HCT116 (cell line): ENCODE measurements around the gene GOLGA6L7.

ENCODE experiments used
- EGR1 ChIP-seq: IDR thresholded peaks from 2 replicates; pipeline ENCODE4 v1.6.1; 2012; ENCODE audit warnings: low read depth
- EZH2 ChIP-seq: fragments of 200-600 bp; sonication (generic); IDR thresholded peaks from 2 replicates; pipeline ENCODE4 v1.6.1; 2017; ENCODE audit warnings: antibody characterized with exemption, mixed run types
- POLR2A ChIP-seq: IDR thresholded peaks from 2 replicates; pipeline ENCODE4 v1.7.0; 2011; ENCODE audit warnings: borderline replicate concordance; ENCODE audit not compliant: insufficient read depth, insufficient read length; ENCODE audit errors: extremely low read depth
- TF ChIP-seq, protein P1 (sequence below), 3 experiments: fragments of 200-600 bp in 1 of 3; sonication (generic) in 1 of 3; IDR thresholded peaks in 2 of 3; conservative IDR thresholded peaks in 1 of 3; 2 replicates each; pipeline ENCODE4 v1.5.1; 2012 to 2017; ENCODE audit warnings: low read depth in 2 of 3, low read length in 2 of 3, antibody characterized with exemption in 1 of 3, borderline replicate concordance in 1 of 3, control low read depth in 1 of 3, mild to moderate bottlenecking in 1 of 3, mixed read lengths in 1 of 3, mixed run types in 1 of 3, moderate library complexity in 1 of 3; ENCODE audit not compliant: insufficient read depth in 1 of 3
- TF ChIP-seq, protein P2 (sequence below): IDR thresholded peaks from 2 replicates; pipeline ENCODE4 v1.6.1; 2012; ENCODE audit warnings: low read depth

DNA sequence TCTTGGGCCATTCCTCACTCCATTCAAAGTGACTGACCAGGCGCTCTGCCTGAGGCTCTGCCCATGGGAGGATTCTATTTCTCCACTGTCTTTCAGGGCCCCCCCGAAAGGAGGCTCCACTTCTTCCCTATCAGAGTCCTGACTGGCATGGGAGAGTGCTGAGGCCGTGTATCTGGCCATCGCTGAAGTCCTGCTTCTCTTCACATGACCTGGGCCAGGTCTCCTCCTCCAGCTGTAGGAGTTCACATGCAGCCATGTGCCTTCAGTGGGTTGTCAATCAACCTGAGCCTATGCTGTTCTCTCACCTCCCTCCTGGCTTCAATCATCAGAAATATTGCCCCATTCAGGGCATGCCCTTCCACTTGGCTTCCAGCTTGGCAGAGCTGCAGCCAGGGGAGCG lies 24.6 kb upstream of the GOLGA6L7 start:
- TF ChIP-seq, protein P1, sequence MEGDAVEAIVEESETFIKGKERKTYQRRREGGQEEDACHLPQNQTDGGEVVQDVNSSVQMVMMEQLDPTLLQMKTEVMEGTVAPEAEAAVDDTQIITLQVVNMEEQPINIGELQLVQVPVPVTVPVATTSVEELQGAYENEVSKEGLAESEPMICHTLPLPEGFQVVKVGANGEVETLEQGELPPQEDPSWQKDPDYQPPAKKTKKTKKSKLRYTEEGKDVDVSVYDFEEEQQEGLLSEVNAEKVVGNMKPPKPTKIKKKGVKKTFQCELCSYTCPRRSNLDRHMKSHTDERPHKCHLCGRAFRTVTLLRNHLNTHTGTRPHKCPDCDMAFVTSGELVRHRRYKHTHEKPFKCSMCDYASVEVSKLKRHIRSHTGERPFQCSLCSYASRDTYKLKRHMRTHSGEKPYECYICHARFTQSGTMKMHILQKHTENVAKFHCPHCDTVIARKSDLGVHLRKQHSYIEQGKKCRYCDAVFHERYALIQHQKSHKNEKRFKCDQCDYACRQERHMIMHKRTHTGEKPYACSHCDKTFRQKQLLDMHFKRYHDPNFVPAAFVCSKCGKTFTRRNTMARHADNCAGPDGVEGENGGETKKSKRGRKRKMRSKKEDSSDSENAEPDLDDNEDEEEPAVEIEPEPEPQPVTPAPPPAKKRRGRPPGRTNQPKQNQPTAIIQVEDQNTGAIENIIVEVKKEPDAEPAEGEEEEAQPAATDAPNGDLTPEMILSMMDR (IDR thresholded peaks at IDR 0.05 in 2 of 3, conservative IDR thresholded peaks at IDR 0.05 in 1 of 3; ENCODE audit: borderline replicate concordance in 1 of 3, insufficient read depth in 1 of 3, low read depth in 2 of 3, low read length in 2 of 3), result no peak
- TF ChIP-seq, protein P2, sequence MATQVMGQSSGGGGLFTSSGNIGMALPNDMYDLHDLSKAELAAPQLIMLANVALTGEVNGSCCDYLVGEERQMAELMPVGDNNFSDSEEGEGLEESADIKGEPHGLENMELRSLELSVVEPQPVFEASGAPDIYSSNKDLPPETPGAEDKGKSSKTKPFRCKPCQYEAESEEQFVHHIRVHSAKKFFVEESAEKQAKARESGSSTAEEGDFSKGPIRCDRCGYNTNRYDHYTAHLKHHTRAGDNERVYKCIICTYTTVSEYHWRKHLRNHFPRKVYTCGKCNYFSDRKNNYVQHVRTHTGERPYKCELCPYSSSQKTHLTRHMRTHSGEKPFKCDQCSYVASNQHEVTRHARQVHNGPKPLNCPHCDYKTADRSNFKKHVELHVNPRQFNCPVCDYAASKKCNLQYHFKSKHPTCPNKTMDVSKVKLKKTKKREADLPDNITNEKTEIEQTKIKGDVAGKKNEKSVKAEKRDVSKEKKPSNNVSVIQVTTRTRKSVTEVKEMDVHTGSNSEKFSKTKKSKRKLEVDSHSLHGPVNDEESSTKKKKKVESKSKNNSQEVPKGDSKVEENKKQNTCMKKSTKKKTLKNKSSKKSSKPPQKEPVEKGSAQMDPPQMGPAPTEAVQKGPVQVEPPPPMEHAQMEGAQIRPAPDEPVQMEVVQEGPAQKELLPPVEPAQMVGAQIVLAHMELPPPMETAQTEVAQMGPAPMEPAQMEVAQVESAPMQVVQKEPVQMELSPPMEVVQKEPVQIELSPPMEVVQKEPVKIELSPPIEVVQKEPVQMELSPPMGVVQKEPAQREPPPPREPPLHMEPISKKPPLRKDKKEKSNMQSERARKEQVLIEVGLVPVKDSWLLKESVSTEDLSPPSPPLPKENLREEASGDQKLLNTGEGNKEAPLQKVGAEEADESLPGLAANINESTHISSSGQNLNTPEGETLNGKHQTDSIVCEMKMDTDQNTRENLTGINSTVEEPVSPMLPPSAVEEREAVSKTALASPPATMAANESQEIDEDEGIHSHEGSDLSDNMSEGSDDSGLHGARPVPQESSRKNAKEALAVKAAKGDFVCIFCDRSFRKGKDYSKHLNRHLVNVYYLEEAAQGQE, result no peak
- no peak for TF ChIP-seq POLR2A
- TF ChIP-seq EZH2, result no peak
- no peak for TF ChIP-seq EGR1
